Progenitor cell of endocrine pancreas (in vitro differentiated cells): Measurements from ENCODE around the gene ACOT8. TPM values are rescaled to one million over a fixed set of nuclear protein-coding genes. Genes with fewer than 3 reads are reported as not detected.

ENCODE experiments used
- DNase-seq: peaks from one replicate; pipeline ENCODE4 v3.0.0; 2021; ENCODE audit warnings: low spot score; ENCODE audit not compliant: unreplicated experiment
- H3K27ac Mint-ChIP-seq: 2 replicates; pipeline ENCODE4 v1.8.0; 2021; ENCODE audit warnings: mild to moderate bottlenecking, moderate library complexity, mixed read lengths
- H3K27me3 Mint-ChIP-seq: 2 replicates; pipeline ENCODE4 v1.8.0; 2021; ENCODE audit warnings: mixed read lengths
- H3K36me3 Mint-ChIP-seq: 2 replicates; pipeline ENCODE4 v1.8.0; 2022; ENCODE audit warnings: mixed read lengths; ENCODE audit not compliant: insufficient read depth
- H3K4me1 Mint-ChIP-seq: 2 replicates; pipeline ENCODE4 v1.8.0; 2021; ENCODE audit warnings: low read depth, mixed read lengths
- H3K4me3 Mint-ChIP-seq: 2 replicates; pipeline ENCODE4 v1.8.0; 2021; ENCODE audit warnings: low read depth, mild to moderate bottlenecking, moderate library complexity, mixed read lengths
- H3K9me3 Mint-ChIP-seq: 2 replicates; pipeline ENCODE4 v1.8.0; 2021; ENCODE audit warnings: low read depth, mixed read lengths
- CTCF ChIP-seq: fragments of 200-600 bp; sonication (generic); IDR thresholded peaks from one replicate; pipeline ENCODE4 v1.5.0; 2021; ENCODE audit warnings: antibody characterized with exemption, mild to moderate bottlenecking; ENCODE audit not compliant: unreplicated experiment
- total RNA-seq: library from RNA; stranded (reverse); gene quantifications from 2 replicates; pipeline ENCODE4 v1.2.1, GENCODE V29; 2021

The ACOT8 gene
- total RNA-seq, 1 donor from 2014 or later, result 23.0 TPM

GRCh38 chr20:45848969-45849582 is 8.1 kb downstream of the ACOT8 start:
- DNase-seq, result no peak
- TF ChIP-seq CTCF, result no peak
- Mint-ChIP-seq H3K9me3 (no peaks in the 10 kb centered on the region), H3K27ac (no peak overlapping the region), H3K36me3 (peaks cover 5% of the 10 kb centered on the region), H3K4me1 (peaks cover 7% of the 10 kb centered on the region), H3K27me3 (no peaks in the 10 kb centered on the region), H3K4me3 (no peak overlapping the region)

GRCh38 chr20:45848421-45848820 is 8.8 kb downstream of the ACOT8 start:
- H3K27ac Mint-ChIP-seq, result no peak overlapping the region
- no peaks in the 10 kb centered on the region for H3K27me3 Mint-ChIP-seq
- no peak for DNase-seq
- TF ChIP-seq CTCF, result no peak
- peaks cover 2% of the 10 kb centered on the region for H3K4me1 Mint-ChIP-seq
- H3K4me3 Mint-ChIP-seq, result no peak overlapping the region
- H3K9me3 Mint-ChIP-seq, result no peaks in the 10 kb centered on the region
- peaks cover 5% of the 10 kb centered on the region for H3K36me3 Mint-ChIP-seq

- no peak overlapping the region for H3K27ac Mint-ChIP-seq
- DNase-seq, result no peak
- H3K4me3 Mint-ChIP-seq, result no peak overlapping the region
- H3K27me3 Mint-ChIP-seq, result no peaks in the 10 kb centered on the region
- TF ChIP-seq CTCF, result no peak
- H3K9me3 Mint-ChIP-seq, result no peaks in the 10 kb centered on the region
- peaks cover 7% of the 10 kb centered on the region for H3K36me3 Mint-ChIP-seq
- no peaks in the 10 kb centered on the region for H3K4me1 Mint-ChIP-seq
Measured at GRCh38 chr20:45845452-45845851, 11.7 kb downstream of the ACOT8 start.

- H3K4me3 Mint-ChIP-seq, result no peak overlapping the region
- no peak for DNase-seq
- H3K27me3 Mint-ChIP-seq, result no peaks in the 10 kb centered on the region
- no peaks in the 10 kb centered on the region for H3K4me1 Mint-ChIP-seq
- TF ChIP-seq CTCF, result no peak
- peaks cover 8% of the 10 kb centered on the region for H3K36me3 Mint-ChIP-seq
- H3K9me3 Mint-ChIP-seq, result no peaks in the 10 kb centered on the region
- no peak overlapping the region for H3K27ac Mint-ChIP-seq
Measured at GRCh38 chr20:45843506-45843905, 13.7 kb downstream of the ACOT8 start.

GRCh38 chr20:45842169-45842812 is 14.9 kb downstream of the ACOT8 start:
- Mint-ChIP-seq H3K36me3 (peaks cover 8% of the 10 kb centered on the region), H3K4me1 (no peaks in the 10 kb centered on the region), H3K27me3 (no peaks in the 10 kb centered on the region), H3K9me3 (no peaks in the 10 kb centered on the region), H3K4me3 (no peak overlapping the region), H3K27ac (no peak overlapping the region)
- no peak for TF ChIP-seq CTCF
- no peak for DNase-seq
